ACC112 (cell line): ENCODE measurements around the gene SLC35B4.

ENCODE experiments used
- H2AFZ ChIP-seq: fragments of 200-600 bp; sonication (generic); one replicate; pipeline ENCODE4 v1.6.0; 2017; ENCODE audit warnings: antibody characterized with exemption, low read length; ENCODE audit not compliant: unreplicated experiment
- H3K27ac ChIP-seq: fragments of 200-600 bp; sonication (generic); 2 replicates; pipeline ENCODE4 v1.5.1; 2014; ENCODE audit warnings: low read depth, mild to moderate bottlenecking, antibody characterized with exemption, low read length, moderate library complexity
- H3K27me3 ChIP-seq: fragments of 200-600 bp; sonication (generic); 2 replicates; pipeline ENCODE4 v1.6.1; 2014; ENCODE audit warnings: mild to moderate bottlenecking, antibody characterized with exemption, low read length, moderate library complexity, mixed read lengths; ENCODE audit not compliant: insufficient read depth
- H3K36me3 ChIP-seq: fragments of 200-600 bp; sonication (generic); 2 replicates; pipeline ENCODE4 v1.6.1; 2016; ENCODE audit warnings: mild to moderate bottlenecking, antibody characterized with exemption, low read length, moderate library complexity, mixed read lengths; ENCODE audit not compliant: insufficient read depth
- H3K4me1 ChIP-seq: fragments of 200-600 bp; sonication (generic); one replicate; pipeline ENCODE4 v1.6.1; 2016; ENCODE audit warnings: low read length, mixed read lengths; ENCODE audit not compliant: insufficient read depth, unreplicated experiment, control insufficient read depth
- H3K4me3 ChIP-seq: fragments of 200-600 bp; sonication (generic); 2 replicates; pipeline ENCODE4 v1.5.1; 2014; ENCODE audit warnings: mild to moderate bottlenecking, low read depth, low read length
- H3K79me2 ChIP-seq: fragments of 200-600 bp; sonication (generic); one replicate; pipeline ENCODE4 v1.6.0; 2016; ENCODE audit warnings: low read length; ENCODE audit not compliant: control insufficient read depth, unreplicated experiment, insufficient read depth

SLC35B4 gene

GRCh38 chr7:134315679-134316538 lies 821 bp downstream of the SLC35B4 start:
- no peaks in the 10 kb centered on the region for H3K27me3 ChIP-seq
- H2AFZ ChIP-seq = peak overlapping the region; percentile 97
- H3K36me3 ChIP-seq = no peaks in the 10 kb centered on the region
- peak overlapping the region; percentile 43 for H3K27ac ChIP-seq
- peaks cover 31% of the 10 kb centered on the region for H3K79me2 ChIP-seq
- peak overlapping the region; percentile 93 for H3K4me3 ChIP-seq
- H3K4me1 ChIP-seq = peaks cover 10% of the 10 kb centered on the region

- H3K36me3 ChIP-seq = 0 out of 2 replicates have a peak, but pooled peaks cover 4% of the 10 kb centered on the region
- H2AFZ ChIP-seq = no peak overlapping the region
- H3K4me3 ChIP-seq = no peak overlapping the region
- H3K27me3 ChIP-seq = no peaks in the 10 kb centered on the region
- H3K27ac ChIP-seq = no peak overlapping the region
- H3K79me2 ChIP-seq = peaks cover 34% of the 10 kb centered on the region
- peaks cover 20% of the 10 kb centered on the region for H3K4me1 ChIP-seq
Measured at GRCh38 chr7:134313543-134313942, 3.2 kb downstream of the SLC35B4 start.

- Histone ChIP-seq H3K36me3 (0 out of 2 replicates have a peak, but pooled peaks cover 4% of the 10 kb centered on the region), H3K27me3 (no peaks in the 10 kb centered on the region), H3K79me2 (peaks cover 35% of the 10 kb centered on the region), H3K27ac (no peak overlapping the region), H3K4me1 (peaks cover 23% of the 10 kb centered on the region), H3K4me3 (no peak overlapping the region), H2AFZ (no peak overlapping the region)
Measured at GRCh38 chr7:134312717-134313116, 4.0 kb downstream of the SLC35B4 start.

GRCh38 chr7:134311807-134312206 lies 4.9 kb downstream of the SLC35B4 start:
- Histone ChIP-seq H3K36me3 (0 out of 2 replicates have a peak, but pooled peaks cover 4% of the 10 kb centered on the region), H3K79me2 (peaks cover 35% of the 10 kb centered on the region), H3K4me1 (peaks cover 27% of the 10 kb centered on the region), H3K27me3 (no peaks in the 10 kb centered on the region), H3K4me3 (peak overlapping the region; percentile 18), H3K27ac (no peak overlapping the region), H2AFZ (no peak overlapping the region)

DNA sequence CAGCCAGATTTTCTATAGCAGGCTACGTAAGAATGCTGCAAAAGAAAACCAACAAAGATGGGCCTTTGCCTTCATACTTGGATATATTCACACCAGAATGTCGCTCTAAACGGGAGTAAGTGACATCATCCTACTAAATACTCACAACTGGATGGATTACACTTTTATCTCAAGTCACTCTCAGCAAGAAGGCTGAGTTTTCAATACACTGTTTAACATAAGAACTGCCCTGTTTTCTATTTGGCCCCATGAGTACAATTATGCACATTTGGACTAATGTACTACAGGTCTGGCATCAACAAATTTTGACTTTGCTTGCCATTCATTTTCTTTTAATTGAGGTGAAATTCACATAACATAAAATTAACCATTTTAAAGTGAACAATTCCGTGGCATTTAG lies 8.2 kb downstream of the SLC35B4 start:
- peaks cover 19% of the 10 kb centered on the region for H3K79me2 ChIP-seq
- H3K27ac ChIP-seq = no peak overlapping the region
- no peak overlapping the region for H3K4me3 ChIP-seq
- peaks cover 17% of the 10 kb centered on the region for H3K4me1 ChIP-seq
- no peak overlapping the region for H2AFZ ChIP-seq
- H3K27me3 ChIP-seq = no peaks in the 10 kb centered on the region
- H3K36me3 ChIP-seq = peaks cover 4% of the 10 kb centered on the region; the same call in 1 of the 2 replicates

GRCh38 chr7:134307320-134307719 lies 9.4 kb downstream of the SLC35B4 start:
- Histone ChIP-seq H3K27me3 (no peaks in the 10 kb centered on the region), H2AFZ (no peak overlapping the region), H3K36me3 (peaks cover 4% of the 10 kb centered on the region; the same call in 1 of the 2 replicates), H3K4me3 (no peak overlapping the region), H3K79me2 (peaks cover 12% of the 10 kb centered on the region), H3K4me1 (peaks cover 17% of the 10 kb centered on the region), H3K27ac (peak overlapping the region; percentile 57)

GRCh38 chr7:134302120-134302519 lies 14.6 kb downstream of the SLC35B4 start:
- Histone ChIP-seq H3K27ac (no peak overlapping the region), H3K27me3 (no peaks in the 10 kb centered on the region), H3K36me3 (peaks cover 26% of the 10 kb centered on the region), H2AFZ (no peak overlapping the region), H3K79me2 (peaks cover 4% of the 10 kb centered on the region), H3K4me3 (no peak overlapping the region), H3K4me1 (no peaks in the 10 kb centered on the region)

DNA sequence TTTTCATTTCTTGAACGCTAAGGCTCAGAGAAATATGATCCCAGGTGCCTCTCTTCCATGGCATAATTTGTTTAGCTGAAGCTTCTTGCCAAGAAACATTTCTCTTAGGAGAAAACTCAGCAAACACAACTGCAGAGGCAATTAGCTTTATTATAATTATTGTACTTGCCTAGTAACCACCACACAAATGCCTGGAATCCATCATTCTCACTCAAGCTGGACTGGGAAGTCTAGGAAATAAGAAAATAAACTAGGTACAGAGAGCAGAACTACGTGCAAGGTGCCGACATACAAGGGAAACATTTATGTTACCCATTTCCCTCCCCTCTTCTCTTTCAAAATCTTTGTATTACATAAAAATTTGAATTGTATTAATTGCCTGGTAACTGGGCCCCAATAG lies 15.1 kb downstream of the SLC35B4 start:
- peaks cover 27% of the 10 kb centered on the region for H3K36me3 ChIP-seq
- no peak overlapping the region for H3K27ac ChIP-seq
- no peaks in the 10 kb centered on the region for H3K4me1 ChIP-seq
- peaks cover 3% of the 10 kb centered on the region for H3K79me2 ChIP-seq
- H2AFZ ChIP-seq = no peak overlapping the region
- no peak overlapping the region for H3K4me3 ChIP-seq
- no peaks in the 10 kb centered on the region for H3K27me3 ChIP-seq

DNA sequence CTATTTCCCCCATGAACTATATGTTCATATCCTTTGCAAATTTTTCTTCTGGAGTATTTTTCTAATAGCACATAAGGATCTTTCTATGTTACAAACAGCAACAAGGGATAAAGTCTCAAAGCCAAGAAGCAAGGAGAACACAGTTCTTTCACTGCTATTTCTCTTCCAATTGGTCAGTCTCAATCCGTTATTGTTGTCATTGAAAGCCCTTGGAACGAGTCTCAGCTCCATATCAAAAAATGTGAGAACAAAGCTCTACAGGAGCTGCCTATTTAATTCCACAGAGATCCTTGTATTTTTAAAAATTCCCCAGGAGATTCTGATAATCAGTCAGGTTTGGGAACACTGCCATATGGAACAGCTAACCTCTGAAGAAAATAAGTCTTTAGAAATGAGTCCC lies 15.7 kb downstream of the SLC35B4 start:
- H3K4me1 ChIP-seq = no peaks in the 10 kb centered on the region
- no peaks in the 10 kb centered on the region for H3K79me2 ChIP-seq
- H2AFZ ChIP-seq = no peak overlapping the region
- H3K27me3 ChIP-seq = no peaks in the 10 kb centered on the region
- H3K27ac ChIP-seq = no peak overlapping the region
- no peak overlapping the region for H3K4me3 ChIP-seq
- H3K36me3 ChIP-seq = peaks cover 33% of the 10 kb centered on the region

GRCh38 chr7:134298902-134299683 lies 17.6 kb downstream of the SLC35B4 start:
- Histone ChIP-seq H3K4me1 (no peaks in the 10 kb centered on the region), H3K36me3 (peaks cover 41% of the 10 kb centered on the region), H3K27me3 (no peaks in the 10 kb centered on the region), H3K4me3 (no peak overlapping the region), H3K27ac (no peak overlapping the region), H2AFZ (no peak overlapping the region), H3K79me2 (no peaks in the 10 kb centered on the region)
